IMR-90 (cell line): ENCODE results near the gene HMGN4. TPM values are rescaled to one million over a fixed set of nuclear protein-coding genes. Genes with fewer than 3 reads are reported as not detected.

Source experiments
- ATAC-seq: fragments of 200-7000 bp; cut with Tn5 transposase; 2 replicates; pipeline ENCODE4 v1.9.1; 2020; ENCODE audit warnings: low read depth, mild to moderate bottlenecking, moderate library complexity
- BruUV-seq: library from RNA; stranded (reverse); fragments of 400-500 nt; replicated peaks from 2 replicates; lab custom pipeline; 2021; lab: Mats Ljungman, UMichigan
- CTCF ChIA-PET: fragments of 300-600 bp; formaldehyde crosslinking; extraction: SDS; loops from one replicate; lab custom pipeline; 2021; ENCODE audit warnings: antibody characterized with exemption; lab: Yijun Ruan, JAX
- POLR2A ChIA-PET: fragments of 300-600 bp; sonication (Branson Sonifier 250); formaldehyde crosslinking; loops from one replicate; lab custom pipeline; 2022; ENCODE audit warnings: antibody characterized with exemption; ENCODE audit not compliant: unreplicated experiment; lab: Charles Lee
- DNase-seq: peaks from one replicate; pipeline ENCODE4 v3.0.0; 2013
- H2AFZ ChIP-seq: replicated peaks from 2 replicates; pipeline ENCODE3; 2013; ENCODE audit warnings: low read length, mild to moderate bottlenecking; ENCODE audit not compliant: poor library complexity
- H2AK5ac ChIP-seq: 2 replicates; pipeline ENCODE4 v1.6.1; 2013; ENCODE audit warnings: low read depth, low read length, inconsistent platforms
- H2AK9ac ChIP-seq: replicated peaks from 2 replicates; pipeline ENCODE3; 2013; ENCODE audit warnings: mild to moderate bottlenecking, low read depth, low read length, moderate library complexity; ENCODE audit not compliant: poor library complexity
- H2BK120ac ChIP-seq: 2 replicates; pipeline ENCODE4 v1.6.1; 2013; ENCODE audit warnings: low read depth, low read length, inconsistent platforms
- H2BK15ac ChIP-seq: 3 replicates; pipeline ENCODE4 v1.6.1; 2013; ENCODE audit warnings: low read depth, low read length, inconsistent platforms
- H2BK20ac ChIP-seq: 2 replicates; pipeline ENCODE4 v1.6.1; 2013; ENCODE audit warnings: low read depth, mild to moderate bottlenecking, inconsistent platforms, low read length, moderate library complexity
- H2BK5ac ChIP-seq: 2 replicates; pipeline ENCODE4 v1.6.1; 2013; ENCODE audit warnings: mild to moderate bottlenecking, low read depth, low read length, inconsistent platforms; ENCODE audit not compliant: poor library complexity, severe bottlenecking
- H3K14ac ChIP-seq: replicated peaks from 2 replicates; pipeline ENCODE4 v1.6.1; 2013; ENCODE audit warnings: low read depth, low read length, inconsistent platforms
- H3K18ac ChIP-seq: 2 replicates; pipeline ENCODE4 v1.6.1; 2013; ENCODE audit warnings: low read depth, low read length, control low read depth
- H3K23ac ChIP-seq: 2 replicates; pipeline ENCODE4 v1.6.1; 2013; ENCODE audit warnings: low read depth, low read length, inconsistent platforms
- H3K27ac ChIP-seq: 2 replicates; pipeline ENCODE4 v1.5.1; 2013; ENCODE audit warnings: mild to moderate bottlenecking, control low read depth, low read length; ENCODE audit not compliant: insufficient read depth
- H3K27me3 ChIP-seq: 2 replicates; pipeline ENCODE4 v1.6.1; 2013; ENCODE audit warnings: low read length; ENCODE audit not compliant: control insufficient read depth, insufficient read depth
- H3K36me3 ChIP-seq: 2 replicates; pipeline ENCODE4 v1.6.1; 2013; ENCODE audit warnings: low read length, mixed read lengths; ENCODE audit not compliant: control insufficient read depth, insufficient read depth
- H3K4ac ChIP-seq: 2 replicates; pipeline ENCODE4 v1.6.1; 2013; ENCODE audit warnings: low read depth, low read length, inconsistent platforms
- H3K4me1 ChIP-seq: 2 replicates; pipeline ENCODE4 v1.6.1; 2013; ENCODE audit warnings: low read length, mixed read lengths; ENCODE audit not compliant: control insufficient read depth, insufficient read depth
- H3K4me2 ChIP-seq: 2 replicates; pipeline ENCODE4 v1.6.1; 2013; ENCODE audit warnings: low read depth, mild to moderate bottlenecking, control low read depth, low read length, moderate library complexity
- H3K4me3 ChIP-seq: 2 replicates; pipeline ENCODE4 v1.5.1; 2013; ENCODE audit warnings: low read depth, mild to moderate bottlenecking, control low read depth, low read length, moderate library complexity; ENCODE audit not compliant: insufficient read depth
- H3K56ac ChIP-seq: 2 replicates; pipeline ENCODE4 v1.6.1; 2013; ENCODE audit warnings: low read length, inconsistent platforms; ENCODE audit not compliant: insufficient read depth; ENCODE audit errors: extremely low read depth
- H3K79me1 ChIP-seq, 2 experiments: 2 replicates each; pipeline ENCODE4 v1.6.1; 2013; ENCODE audit warnings: low read length in 2 of 2, inconsistent platforms in 1 of 2, low read depth in 1 of 2
- H3K9ac ChIP-seq: 2 replicates; pipeline ENCODE4 v1.6.1; 2013; ENCODE audit warnings: low read depth, low read length, control low read depth
- H3K9me1 ChIP-seq: 2 replicates; pipeline ENCODE4 v1.6.1; 2013; ENCODE audit warnings: low read length, inconsistent platforms; ENCODE audit not compliant: insufficient read depth
- H3K9me3 ChIP-seq: 2 replicates; pipeline ENCODE4 v1.6.1; 2013; ENCODE audit warnings: low read length; ENCODE audit not compliant: control insufficient read depth, insufficient read depth
- H4K20me1 ChIP-seq: 2 replicates; pipeline ENCODE4 v1.6.1; 2013; ENCODE audit warnings: low read length, inconsistent platforms; ENCODE audit not compliant: insufficient read depth
- H4K5ac ChIP-seq: 2 replicates; pipeline ENCODE4 v1.6.1; 2013; ENCODE audit warnings: mild to moderate bottlenecking, low read depth, low read length, control low read depth
- H4K8ac ChIP-seq, 2 experiments: 2 replicates each; pipeline ENCODE4 v1.6.1; 2013; ENCODE audit warnings: low read depth in 2 of 2, low read length in 2 of 2, control low read depth in 1 of 2, inconsistent platforms in 1 of 2
- H4K91ac ChIP-seq: 2 replicates; pipeline ENCODE4 v1.6.1; 2013; ENCODE audit warnings: low read depth, low read length, inconsistent platforms; ENCODE audit not compliant: insufficient read depth
- CEBPB ChIP-seq: IDR thresholded peaks from 2 replicates; pipeline ENCODE4 v1.6.1; 2012; ENCODE audit warnings: low read depth, low read length, improper control_type of control experiment
- FOS ChIP-seq: fragments of 150-350 bp; IDR thresholded peaks from 2 replicates; pipeline ENCODE4 v1.6.1; 2016; ENCODE audit warnings: low read depth, low read length
- MAZ ChIP-seq: IDR thresholded peaks from 2 replicates; pipeline ENCODE4 v1.6.1; 2012; ENCODE audit warnings: low read depth, mild to moderate bottlenecking, low read length, improper control_type of control experiment, moderate library complexity, borderline replicate concordance
- NFE2L2 ChIP-seq: fragments of 150-350 bp; IDR thresholded peaks from 2 replicates; pipeline ENCODE4 v1.6.1; 2016; ENCODE audit warnings: low read depth, mild to moderate bottlenecking, low read length
- RAD21 ChIP-seq: IDR thresholded peaks from 2 replicates; pipeline ENCODE4 v1.6.1; 2012; ENCODE audit warnings: low read length, improper control_type of control experiment
- RCOR1 ChIP-seq: IDR thresholded peaks from 2 replicates; pipeline ENCODE4 v1.6.1; 2012; ENCODE audit warnings: mild to moderate bottlenecking, low read length, improper control_type of control experiment; ENCODE audit not compliant: insufficient replicate concordance
- SMC3 ChIP-seq: fragments of 150-350 bp; IDR thresholded peaks from 2 replicates; pipeline ENCODE4 v1.6.1; 2016; ENCODE audit warnings: low read depth, mild to moderate bottlenecking, antibody characterized with exemption, low read length, moderate library complexity
- WGBS, 2 experiments: methylation state at CpG; one replicate each; pipeline versions ENCODE4 v1.1.5 to v1.1.7; 2013; ENCODE audit warnings: missing lambda C conversion rate in 2 of 2; ENCODE audit not compliant: insufficient read length in 1 of 2; ENCODE audit errors: extremely low coverage in 2 of 2; 5-methylcytosine and 5-hydroxymethylcytosine counted together
- dilution Hi-C: fragments of 300-500 bp; cut with HindIII; formaldehyde crosslinking; loops from one replicate; pipeline ENCODE4 v1.14.3; 2018; ENCODE audit warnings: low sequenced_read_pairs; ENCODE audit not compliant: unreplicated experiment
- in situ Hi-C: fragments of 300-500 bp; cut with MboI; formaldehyde crosslinking; loops from 3 replicates; pipeline ENCODE4 v1.14.3; 2019; ENCODE audit warnings: low sequenced_read_pairs, inconsistent platforms, mixed read lengths
- intact Hi-C: fragments of 100-400 bp; cut with micrococcal nuclease; formaldehyde crosslinking; loops from 2 replicates; pipeline ENCODE4 v1.10.0; 2022
- polyA plus RNA-seq, 3 experiments: library from polyadenylated mRNA; depleted of rRNA; stranded (reverse); fragments of >200 nt; gene quantifications; 2 replicates each; pipeline ENCODE4 v1.2.3, GENCODE V29; 2012; ENCODE audit warnings: low replicate concordance in 1 of 3
- total RNA-seq: library from RNA; depleted of rRNA; stranded (reverse); fragments of >200 nt; gene quantifications from 2 replicates; pipeline ENCODE4 v1.2.3, GENCODE V29; 2012

The HMGN4 gene
- total and polyA plus RNA-seq, 2 of the 4 experiments (the other 2 are of a cell fraction): 46.4 to 50.2 TPM

DNA sequence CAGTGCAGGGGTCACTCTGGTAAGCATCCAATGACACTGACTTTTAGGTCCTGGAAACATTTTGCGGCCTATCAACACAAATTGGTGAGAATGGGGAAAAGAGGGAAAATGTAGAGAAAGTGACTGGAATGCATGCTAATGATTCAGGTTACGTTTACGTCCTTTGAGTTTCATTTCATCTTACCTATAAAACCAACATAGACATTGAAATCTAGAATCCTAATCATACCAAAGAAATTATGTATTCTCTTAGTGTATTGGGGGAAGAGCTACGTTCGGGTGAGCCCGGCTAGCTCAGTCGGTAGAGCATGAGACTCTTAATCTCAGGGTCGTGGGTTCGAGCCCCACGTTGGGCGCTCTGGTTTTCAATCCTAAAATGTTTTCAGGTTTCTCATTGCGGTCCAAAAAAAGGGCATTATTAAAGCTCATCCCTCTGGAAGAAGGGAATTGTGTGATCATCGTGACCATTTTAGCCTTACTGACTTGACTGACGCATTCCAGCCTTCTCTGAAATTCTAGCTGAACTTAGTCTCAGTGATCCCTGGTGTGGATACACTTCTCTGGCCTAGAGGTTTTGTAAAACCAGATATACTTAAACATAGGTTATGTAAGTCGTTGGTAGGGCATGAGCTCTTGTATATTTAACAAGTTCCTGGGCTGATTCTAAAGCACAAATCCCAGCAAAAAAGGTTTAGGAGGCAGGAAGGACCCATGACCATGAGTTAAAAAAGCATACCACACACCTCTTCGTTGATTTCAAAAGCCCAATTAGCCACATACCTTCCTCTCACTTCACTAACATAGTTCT, 18.3 kb downstream of the HMGN4 start:
- peak overlapping the region; percentile 12; the same call in 1 of the 2 replicates for H3K4me3 ChIP-seq
- no peak overlapping the region for H3K56ac ChIP-seq
- H3K4ac ChIP-seq: no peak overlapping the region
- H3K14ac ChIP-seq: no peak overlapping the region
- no peak overlapping the region for H3K9ac ChIP-seq
- no peak overlapping the region for H3K27ac ChIP-seq
- intact Hi-C loops: loop anchor here (1.0 to 10.0 kb wide), 3 partner anchors 12 to 232 kb away; no protein-coding TSS in a partner anchor
- no peak overlapping the region for H2BK15ac ChIP-seq
- H3K4me1 ChIP-seq: no peaks in the 10 kb centered on the region
- H4K20me1 ChIP-seq: peaks cover 9% of the 10 kb centered on the region
- no peaks in the 10 kb centered on the region for H3K9me1 ChIP-seq
- CTCF ChIA-PET: interaction anchor here (1.4 kb wide), 1 partner anchor 39 kb away, joined by 5 read pairs; no protein-coding TSS in a partner anchor
- ATAC-seq: peak; percentile 79
- no peaks in the 10 kb centered on the region for H3K27me3 ChIP-seq
- H4K5ac ChIP-seq: no peak overlapping the region
- no peak overlapping the region for H3K18ac ChIP-seq
- no peaks in the 10 kb centered on the region for H3K36me3 ChIP-seq
- no peak overlapping the region for H4K91ac ChIP-seq
- no peaks in the 10 kb centered on the region for H3K79me1 ChIP-seq
- H2AFZ ChIP-seq: no peak overlapping the region
- WGBS, 2 experiments: 63% methylated on average over 1 of the region's 16 CpGs; no CpG with 5 or more reads in 1 of the 2 experiments
- H4K8ac ChIP-seq: no peak overlapping the region
- POLR2A ChIA-PET: interaction anchor here (0.8 kb wide), 1 partner anchor 12 kb away, joined by 3 read pairs; no protein-coding TSS in a partner anchor
- dilution Hi-C loops: no loop called here
- no peak overlapping the region for H2AK5ac ChIP-seq
- H2BK5ac ChIP-seq: peak overlapping the region; percentile 52
- peak; percentile 97 for DNase-seq
- no peak overlapping the region for H2AK9ac ChIP-seq
- TSS peak; percentile 100 for BruUV-seq
- TF ChIP-seq MAZ (no peak; the same call in 1 of the 2 replicates), FOS (peak; percentile 81), RAD21 (no peak), RCOR1 (peak; percentile 17), CEBPB (0 out of 2 replicates have a peak, but pooled peaks have one; percentile 6), SMC3 (no peak), NFE2L2 (peak; percentile 36; the same call in 1 of the 2 replicates)
- peak overlapping the region; percentile 45 for H3K4me2 ChIP-seq
- no peak overlapping the region for H3K23ac ChIP-seq
- no peak overlapping the region for H2BK120ac ChIP-seq
- no peak overlapping the region for H2BK20ac ChIP-seq
- no peaks in the 10 kb centered on the region for H3K9me3 ChIP-seq
- in situ Hi-C loops: no loop called here
